Vagina (tissue), 2 donors: ENCODE measurements around the gene IL1RAPL2.

ENCODE experiments used
- CTCF ChIP-seq, 3 experiments: fragments of 450-650 bp in 2 of 3; fragments of 200-600 bp in 1 of 3; sonication (generic) in 1 of 3; IDR thresholded peaks; one replicate each; pipeline ENCODE4 v1.5.1; 2017 to 2019; ENCODE audit warnings: antibody characterized with exemption in 3 of 3, mild to moderate bottlenecking in 2 of 3, moderate library complexity in 2 of 3
- POLR2A ChIP-seq, 2 donors: fragments of 450-650 bp; IDR thresholded peaks; one replicate each; pipeline ENCODE4 v1.6.1; 2017; ENCODE audit warnings: antibody characterized with exemption in 2 of 2, mild to moderate bottlenecking in 2 of 2, moderate library complexity in 2 of 2

GRCh38 chrX:105297041-105297440 lies 731.0 kb downstream of the IL1RAPL2 start:
- TF ChIP-seq CTCF (IDR thresholded peaks at IDR 0.05): no peak
- TF ChIP-seq POLR2A (IDR thresholded peaks at IDR 0.05): no peak
